Measurements from ENCODE around the gene RAB1A.

RAB1A gene

DNA sequence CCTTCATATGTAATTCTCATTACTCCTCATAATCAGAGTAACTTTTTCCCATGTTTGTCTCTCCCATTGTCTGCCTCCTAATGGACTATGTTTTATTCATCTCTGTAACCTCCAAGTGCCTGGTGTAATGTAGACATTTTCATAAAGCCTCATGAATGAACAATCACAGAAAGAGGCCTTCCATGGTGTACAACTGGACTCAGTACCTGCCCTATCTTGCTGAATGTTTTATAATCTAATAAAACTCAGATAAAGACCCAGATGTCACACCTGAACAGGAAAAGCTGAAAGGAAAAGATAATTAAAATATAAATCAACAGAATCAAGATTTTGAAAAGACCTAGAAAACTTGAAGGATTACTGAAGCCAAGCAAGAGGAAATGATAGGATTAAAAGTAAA is 36.7 kb downstream of the RAB1A start:
- DNase-seq (ENCODE audit: low spot score), result no peak

- no peak for DNase-seq (ENCODE audit: low spot score)
These were observed 37.1 kb downstream of the RAB1A start for GRCh38 chr2:65092791-65093190.

DNA sequence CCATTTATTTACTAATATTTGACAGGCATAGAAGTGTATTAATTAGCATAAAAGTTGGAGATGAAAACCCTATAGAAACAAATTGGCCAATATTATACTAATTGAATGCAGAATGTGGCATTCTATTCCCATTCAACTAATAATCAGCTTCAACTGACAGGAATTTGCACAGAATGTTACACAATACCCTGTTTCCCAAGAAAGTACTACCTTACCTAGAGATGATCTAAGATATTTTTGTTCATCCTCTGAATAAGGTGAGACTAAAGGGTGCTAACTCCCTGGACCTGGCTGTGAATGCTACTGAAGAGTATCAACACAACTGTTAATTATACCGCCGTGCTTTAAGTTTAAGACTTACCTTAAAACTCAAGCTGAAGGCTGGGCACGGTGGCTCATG is 44.8 kb downstream of the RAB1A start:
- DNase-seq (ENCODE audit: low spot score), result no peak

GRCh38 chr2:65081232-65081685 is 48.6 kb downstream of the RAB1A start:
- no peak for DNase-seq (ENCODE audit: low spot score)

DNA sequence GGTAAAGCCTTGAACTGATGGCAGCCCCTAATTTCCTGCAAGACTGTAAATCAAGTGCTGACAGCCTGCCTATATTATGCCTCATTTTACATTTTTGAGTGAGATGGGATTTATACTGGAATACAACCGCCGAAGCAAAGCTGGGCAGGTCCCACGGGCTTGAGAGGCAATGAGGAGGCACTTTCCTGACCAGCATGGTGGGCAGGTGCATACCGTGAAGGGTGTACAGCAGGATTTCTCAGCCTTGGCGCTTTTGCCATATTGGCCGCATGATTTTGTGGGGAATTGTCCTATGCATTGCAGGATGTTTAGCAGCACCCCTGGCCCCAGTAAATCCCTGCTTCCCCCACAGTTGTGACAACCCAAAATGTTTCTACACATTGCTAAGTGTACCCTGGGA is 50.9 kb downstream of the RAB1A start:
- DNase-seq (ENCODE audit: low spot score), result no peak

GRCh38 chr2:65077898-65078297 is 52.0 kb downstream of the RAB1A start:
- DNase-seq (ENCODE audit: low spot score), result no peak

- no peak for DNase-seq (ENCODE audit: low spot score)
These were observed 53.6 kb downstream of the RAB1A start for GRCh38 chr2:65076345-65076710.

GRCh38 chr2:65075605-65076344 is 54.1 kb downstream of the RAB1A start:
- DNase-seq (ENCODE audit: low spot score), result no peak

GRCh38 chr2:65075176-65075575 is 54.7 kb downstream of the RAB1A start:
- DNase-seq (ENCODE audit: low spot score), result no peak

GRCh38 chr2:65073879-65074565 is 55.9 kb downstream of the RAB1A start:
- DNase-seq (ENCODE audit: low spot score), result no peak

DNA sequence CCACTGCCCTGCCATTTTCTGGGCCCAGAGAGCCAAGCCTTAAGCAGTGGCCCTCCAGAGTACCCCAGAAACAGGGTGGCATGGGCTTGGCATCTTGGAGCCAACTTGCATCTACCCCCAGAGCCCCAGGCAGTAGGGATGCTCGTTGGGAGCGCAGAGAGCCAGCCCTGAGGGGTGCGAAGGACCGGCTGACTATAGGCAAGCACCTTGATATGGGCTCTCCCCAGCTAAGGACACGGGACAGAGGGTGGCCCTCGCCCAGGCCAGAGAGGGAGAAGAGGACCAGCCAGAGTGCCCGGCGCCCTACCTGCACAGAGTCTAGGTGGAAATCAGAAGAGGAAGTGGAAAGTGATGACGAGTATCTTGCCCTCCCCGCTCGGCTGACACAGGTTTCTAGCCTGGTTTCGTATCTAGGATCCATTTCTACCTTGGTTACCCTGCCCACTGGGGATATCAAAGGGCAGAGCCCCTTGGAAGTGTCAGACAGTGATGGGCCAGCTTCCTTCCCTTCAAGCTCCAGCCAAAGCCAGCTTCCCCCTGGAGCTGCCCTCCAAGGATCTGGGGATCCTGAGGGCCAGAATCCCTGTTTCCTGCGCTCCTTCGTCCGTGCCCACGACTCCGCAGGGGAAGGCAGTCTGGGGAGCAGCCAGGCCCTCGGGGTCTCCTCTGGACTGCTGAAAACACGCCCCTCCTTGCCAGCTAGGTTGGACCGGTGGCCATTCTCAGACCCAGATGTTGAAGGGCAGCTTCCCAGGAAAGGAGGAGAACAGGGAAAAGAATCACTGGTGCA is 57.5 kb downstream of the RAB1A start:
- DNase-seq (ENCODE audit: low spot score), result no peak

- DNase-seq (ENCODE audit: low spot score), result no peak
These were observed 58.3 kb downstream of the RAB1A start for GRCh38 chr2:65071499-65072180.

GRCh38 chr2:65070856-65071255 is 59.0 kb downstream of the RAB1A start:
- DNase-seq (ENCODE audit: low spot score), result no peak

- DNase-seq (ENCODE audit: low spot score), result peak; percentile 42
These were observed 59.6 kb downstream of the RAB1A start for GRCh38 chr2:65070172-65070830.

- DNase-seq (ENCODE audit: low spot score), result no peak
These were observed 60.5 kb downstream of the RAB1A start for GRCh38 chr2:65069439-65069824.

DNA sequence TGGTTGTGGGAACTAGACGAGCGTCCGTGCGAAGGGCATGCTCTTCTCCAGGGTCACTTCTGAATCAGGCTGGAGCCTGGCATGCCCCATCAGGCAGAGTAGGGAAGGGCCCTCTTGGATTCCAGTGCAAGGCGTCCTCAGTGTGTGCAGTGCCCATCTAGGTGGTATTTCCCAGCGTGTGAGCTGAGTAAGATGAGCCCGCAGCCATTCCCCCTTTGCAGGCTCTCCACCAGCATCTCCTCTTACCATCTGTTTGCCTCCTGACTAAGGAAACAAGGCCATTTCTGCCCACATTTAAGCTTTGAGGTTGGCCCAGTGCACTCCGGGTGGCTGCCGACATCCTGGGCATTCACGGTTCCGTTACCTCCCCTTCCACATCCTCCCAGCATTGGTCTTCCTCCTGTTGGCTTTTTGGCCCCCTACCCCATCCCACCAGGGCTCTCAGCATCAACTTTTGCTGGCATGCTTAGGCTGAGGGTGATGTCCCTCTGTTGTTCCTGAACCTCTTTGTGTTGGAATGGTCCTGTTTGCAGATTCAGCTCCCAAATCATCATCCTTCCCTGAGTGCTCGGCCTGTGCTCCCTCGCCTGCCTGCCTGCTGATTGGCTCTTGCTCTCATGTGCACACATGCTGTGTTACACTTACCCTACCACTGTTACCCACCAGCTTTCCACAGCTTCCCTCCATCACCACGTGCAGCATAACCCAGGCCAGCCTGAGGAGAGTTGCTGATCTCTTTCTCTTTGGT is 61.9 kb downstream of the RAB1A start:
- DNase-seq (ENCODE audit: low spot score), result no peak

- DNase-seq (ENCODE audit: low spot score), result no peak
These were observed 65.0 kb downstream of the RAB1A start for GRCh38 chr2:65064728-65065552.

DNA sequence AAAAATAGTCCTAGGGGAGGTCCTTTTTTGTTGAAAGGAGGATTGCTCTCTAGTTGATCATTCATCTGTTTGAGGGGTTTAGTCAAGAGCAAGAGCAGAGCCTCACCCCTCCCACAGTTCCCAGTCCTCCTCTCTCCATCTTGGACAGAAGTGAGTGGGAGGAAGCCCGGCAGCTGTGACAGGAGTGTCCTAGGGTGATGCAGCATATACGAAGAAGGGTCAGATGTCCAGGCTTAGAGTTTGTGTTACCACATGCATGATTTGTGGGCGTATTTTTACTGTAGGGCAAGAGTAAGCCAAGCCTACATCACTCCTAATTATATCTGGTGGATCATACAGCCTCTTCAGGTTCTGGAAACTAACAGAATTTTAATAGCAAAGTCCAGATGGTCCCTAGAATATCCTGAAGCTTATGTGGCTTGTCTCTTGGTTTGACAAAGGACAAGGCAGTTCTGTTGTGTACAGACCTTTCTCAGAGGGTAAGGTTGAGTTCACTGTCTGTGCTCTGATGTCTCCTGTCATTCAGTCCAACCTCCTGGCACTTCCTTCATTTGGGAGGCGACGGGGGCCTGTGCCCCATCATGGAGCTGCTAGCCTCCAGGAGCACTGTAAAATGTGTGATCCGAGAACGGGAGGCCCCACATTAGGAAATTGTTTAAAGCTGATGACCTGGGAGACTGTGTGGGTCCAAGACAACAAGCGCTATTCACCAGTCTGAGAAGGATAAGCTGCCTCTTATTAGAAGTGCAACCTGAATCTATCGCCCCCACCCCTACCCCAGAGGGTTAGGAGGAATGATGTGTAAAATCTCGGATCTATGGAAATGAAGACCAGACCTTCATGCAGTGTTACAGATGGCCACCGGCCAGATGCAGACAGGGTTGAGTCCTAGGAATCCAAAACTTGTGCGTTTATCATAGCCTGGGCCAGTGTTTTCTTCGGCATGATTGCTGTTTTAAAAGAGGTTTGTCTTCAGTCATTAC is 66.8 kb downstream of the RAB1A start:
- DNase-seq (ENCODE audit: low spot score), result no peak

DNA sequence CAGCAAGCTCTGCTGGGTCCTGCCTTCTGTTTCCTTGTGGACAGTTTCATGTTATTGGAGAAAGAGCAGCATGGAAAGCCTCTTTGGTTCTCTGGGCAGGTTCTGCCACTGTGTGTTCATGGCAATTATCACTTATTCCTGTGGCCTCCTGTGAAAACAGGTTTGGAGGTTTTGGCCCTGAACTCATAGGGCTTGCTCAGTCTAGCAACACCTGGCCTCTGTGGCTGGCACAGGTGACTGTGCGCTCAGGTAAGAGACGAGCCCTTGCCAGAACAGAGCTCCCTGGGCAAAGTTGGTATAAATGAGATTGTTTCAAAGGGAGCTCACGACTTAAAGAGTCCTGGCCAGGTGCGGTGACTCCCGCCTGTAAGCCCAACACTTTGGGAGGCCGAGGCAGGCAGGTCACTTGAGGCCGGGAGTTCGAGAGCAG is 68.0 kb downstream of the RAB1A start:
- no peak for DNase-seq (ENCODE audit: low spot score)
